ENCODE data around the gene TIAM2. TPM values are rescaled to one million over a fixed set of nuclear protein-coding genes. Genes with fewer than 3 reads are reported as not detected.

Gene TIAM2
- total and polyA plus RNA-seq, 9 of the 15 experiments (the other 6 are each of a cell fraction or from before 2014, with no cell fraction given): 0.73 to 6.5 (median 4.3) TPM

- intact Hi-C loops (cut with micrococcal nuclease) (no loop called here), in situ Hi-C loops (cut with MboI) (no loop called here)
- H3K9me1 ChIP-seq (ENCODE audit: control insufficient read depth, insufficient read depth, low read length): no peaks in the 10 kb centered on the region
- H3K4me2 ChIP-seq (ENCODE audit: insufficient read depth, low read length): no peak overlapping the region
- no peaks in the 10 kb centered on the region for H3K9me3 ChIP-seq (replicated peaks; ENCODE audit: control insufficient read depth, insufficient read depth, low read depth, low read length)
- ATAC-seq: no peak
- peaks cover 42 to 68% of the 10 kb centered on the region in 2 experiments for H3K27me3 ChIP-seq (ENCODE audit: control insufficient read depth in 2 of 2, insufficient read depth in 2 of 2, low read length in 2 of 2)
- H3K27ac ChIP-seq (ENCODE audit: extremely low read depth, low read depth, low read length): no peak overlapping the region
- no peak overlapping the region for H3K9ac ChIP-seq (ENCODE audit: insufficient read depth in 1 of 2, low read depth in 2 of 2, low read length in 2 of 2)
- no peak overlapping the region for H2AFZ ChIP-seq (ENCODE audit: low read depth, low read length)
- H3K36me3 ChIP-seq (ENCODE audit: control insufficient read depth, insufficient read depth, low read length): no peaks in the 10 kb centered on the region
- no peak for TF ChIP-seq ZBTB43 (CRISPR knock-in tag; IDR thresholded peaks at IDR 0.05)
- no peak for TF ChIP-seq KLF10 (CRISPR knock-in tag; IDR thresholded peaks at IDR 0.05)
- TF ChIP-seq SMARCC2 (IDR thresholded peaks at IDR 0.05; ENCODE audit: low read depth): no peak
- no peak for TF ChIP-seq PBX2 (CRISPR knock-in tag; IDR thresholded peaks at IDR 0.05; ENCODE audit: low read depth)
- no peak for TF ChIP-seq PBX2 (tag; conservative IDR thresholded peaks at IDR 0.05; ENCODE audit: low read depth)
- no peak for TF ChIP-seq ZNF175 (CRISPR knock-in tag; IDR thresholded peaks at IDR 0.05; ENCODE audit: low read depth)
- no peak for TF ChIP-seq CAMTA2 (CRISPR knock-in tag; conservative IDR thresholded peaks at IDR 0.05)
- no peak for TF ChIP-seq ZNF217 (CRISPR knock-in tag; IDR thresholded peaks at IDR 0.05)
- no peak for TF ChIP-seq ZNF584 (CRISPR knock-in tag; IDR thresholded peaks at IDR 0.05; ENCODE audit: low read depth)
- no peak for TF ChIP-seq CREB3L1 (IDR thresholded peaks at IDR 0.05; ENCODE audit: borderline replicate concordance, low read depth)
- no peak for TF ChIP-seq PML (IDR thresholded peaks at IDR 0.05; ENCODE audit: low read length)
- TF ChIP-seq ZBTB34 (CRISPR knock-in tag; IDR thresholded peaks at IDR 0.05): no peak
- TF ChIP-seq ZNF75A (CRISPR knock-in tag; IDR thresholded peaks at IDR 0.05): no peak
- no peak overlapping the region for H3K4me3 ChIP-seq
- no peak for FAIRE-seq
- POLR2A ChIA-PET: interaction anchor here (0.7 kb wide), 1 partner anchor 77 kb away, joined by 3 read pairs; no protein-coding TSS in a partner anchor
- H3K4me1 ChIP-seq (replicated peaks in 1 of 2; ENCODE audit: control insufficient read depth in 2 of 2, insufficient read depth in 2 of 2, low read length in 2 of 2): peaks cover 0 to 5% of the 10 kb centered on the region in 2 experiments; a peak in 1 of 5 replicates
- no TSS peak for BruUV-seq (replicated peaks)
- H4K20me1 ChIP-seq (replicated peaks; ENCODE audit: control insufficient read depth, insufficient read depth, low read length): no peaks in the 10 kb centered on the region
- DNase-seq (ENCODE audit: extremely low read depth in 1 of 4, low spot score in 3 of 4): no peak
- CTCF ChIA-PET (ENCODE audit: low intra/inter-chr PET ratio): no interaction called here
- WGBS (ENCODE audit: insufficient coverage, low coverage, missing lambda C conversion rate): 0% methylated on average over 4 of the region's 4 CpGs
- no peaks in the 10 kb centered on the region for H3K79me2 ChIP-seq (ENCODE audit: control insufficient read depth, insufficient read depth, low read length)
Measured at GRCh38 chr6:155215906-155216305, 220.8 kb downstream of the TIAM2 start.

All from K562 (cell line).